Neural progenitor cell (in vitro differentiated cells): ENCODE measurements around the gene ENAH.

Experiments used
- CTCF ChIP-seq: fragments of 200-600 bp; sonication (generic); IDR thresholded peaks from 2 replicates; pipeline ENCODE4 v1.5.1; 2017; ENCODE audit warnings: antibody characterized with exemption, mild to moderate bottlenecking
- EZH2phosphoT487 ChIP-seq: fragments of 200-600 bp; sonication (generic); IDR thresholded peaks from 2 replicates; pipeline ENCODE4 v1.6.1; 2017; ENCODE audit warnings: antibody characterized with exemption

GRCh38 chr1:225611537-225612223, 41.2 kb downstream of the ENAH start:
- TF ChIP-seq CTCF (no peak), EZH2phosphoT487 (no peak)
